ENCODE results near the gene TJAP1.
A peak's percentile ranks its signal among the peaks of the same experiment; 100 is the strongest.

The TJAP1 gene

DNA sequence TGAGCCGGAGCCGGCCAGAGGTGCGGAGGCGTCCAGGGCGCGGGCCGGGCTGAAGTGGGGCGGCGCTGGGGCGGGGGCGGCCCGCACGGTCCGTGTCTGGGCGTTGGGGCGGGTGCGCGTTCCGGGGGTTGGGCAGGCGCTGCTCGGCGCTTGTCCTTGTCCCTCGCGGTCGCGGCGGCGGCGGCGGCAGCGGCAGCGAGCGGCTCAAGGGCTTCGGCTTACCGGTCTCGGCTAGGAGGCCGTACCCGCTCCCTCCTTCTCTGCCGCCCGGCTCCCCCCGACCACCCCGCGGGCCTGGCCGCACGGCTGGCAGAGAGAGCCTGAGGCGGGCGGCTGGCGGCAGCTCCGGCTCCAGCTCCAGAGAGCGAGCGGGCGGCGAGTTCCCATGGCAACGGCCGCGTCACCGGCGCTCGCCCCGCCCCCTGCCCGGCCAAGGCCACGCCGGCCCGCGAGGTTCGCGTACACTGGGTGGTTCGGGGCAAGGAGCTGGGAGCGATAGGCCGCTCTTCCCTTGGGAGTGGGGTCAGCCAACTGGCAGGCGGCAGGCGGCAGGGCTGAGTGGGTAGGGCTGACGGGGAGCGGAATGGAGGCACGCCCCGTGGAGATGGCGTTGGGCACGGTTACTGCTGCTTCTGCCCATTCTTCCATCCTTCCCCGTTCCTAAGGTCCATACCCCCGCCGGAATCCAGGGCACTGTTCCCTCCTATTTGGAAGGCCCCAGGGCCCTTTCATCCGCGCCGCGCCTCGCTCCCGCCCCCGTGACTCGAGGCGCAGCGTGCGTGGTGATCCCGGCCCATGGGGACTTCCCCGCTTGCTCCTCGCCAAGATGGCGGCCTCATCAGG lies 32.8 kb downstream of the TJAP1 start, which contains the start of gene LRRC73:
TSS of gene LRRC73 (minus strand) at position 363 of the 843 bp plus-strand sequence. CDS start 561 bp downstream, outside the sequence.
- no peak within 1 kb of the TSS for H3K27ac ChIP-seq (replicated peaks)

DNA sequence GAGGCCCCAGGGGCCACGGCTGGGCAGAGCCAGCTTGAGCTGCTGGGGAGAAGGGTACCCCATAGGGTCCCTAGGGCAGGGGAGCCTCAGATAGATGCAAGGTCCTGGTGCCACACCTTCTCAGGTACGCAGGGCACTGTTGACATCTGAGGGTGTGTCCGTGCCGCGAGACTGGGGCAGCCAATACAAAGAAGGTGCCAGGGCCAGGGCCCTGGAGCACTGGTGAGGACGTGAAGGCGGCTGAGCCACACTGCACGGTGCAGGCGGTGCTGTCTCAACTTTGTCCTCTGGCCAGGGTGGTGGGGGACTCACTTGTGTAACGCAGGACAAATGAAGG lies 33.4 kb downstream of the TJAP1 start:
- H3K27ac ChIP-seq (replicated peaks) = no peak overlapping the region
- H3K4me3 ChIP-seq (replicated peaks; ENCODE audit: insufficient read depth, low read length) = no peak overlapping the region
- TF ChIP-seq, protein P1, sequence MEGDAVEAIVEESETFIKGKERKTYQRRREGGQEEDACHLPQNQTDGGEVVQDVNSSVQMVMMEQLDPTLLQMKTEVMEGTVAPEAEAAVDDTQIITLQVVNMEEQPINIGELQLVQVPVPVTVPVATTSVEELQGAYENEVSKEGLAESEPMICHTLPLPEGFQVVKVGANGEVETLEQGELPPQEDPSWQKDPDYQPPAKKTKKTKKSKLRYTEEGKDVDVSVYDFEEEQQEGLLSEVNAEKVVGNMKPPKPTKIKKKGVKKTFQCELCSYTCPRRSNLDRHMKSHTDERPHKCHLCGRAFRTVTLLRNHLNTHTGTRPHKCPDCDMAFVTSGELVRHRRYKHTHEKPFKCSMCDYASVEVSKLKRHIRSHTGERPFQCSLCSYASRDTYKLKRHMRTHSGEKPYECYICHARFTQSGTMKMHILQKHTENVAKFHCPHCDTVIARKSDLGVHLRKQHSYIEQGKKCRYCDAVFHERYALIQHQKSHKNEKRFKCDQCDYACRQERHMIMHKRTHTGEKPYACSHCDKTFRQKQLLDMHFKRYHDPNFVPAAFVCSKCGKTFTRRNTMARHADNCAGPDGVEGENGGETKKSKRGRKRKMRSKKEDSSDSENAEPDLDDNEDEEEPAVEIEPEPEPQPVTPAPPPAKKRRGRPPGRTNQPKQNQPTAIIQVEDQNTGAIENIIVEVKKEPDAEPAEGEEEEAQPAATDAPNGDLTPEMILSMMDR (IDR thresholded peaks at IDR 0.05; ENCODE audit: insufficient read depth, low read length) = no peak
- no peak for TF ChIP-seq POLR2AphosphoS5 (IDR thresholded peaks at IDR 0.05; ENCODE audit: low read depth)
- TF ChIP-seq, protein P2, sequence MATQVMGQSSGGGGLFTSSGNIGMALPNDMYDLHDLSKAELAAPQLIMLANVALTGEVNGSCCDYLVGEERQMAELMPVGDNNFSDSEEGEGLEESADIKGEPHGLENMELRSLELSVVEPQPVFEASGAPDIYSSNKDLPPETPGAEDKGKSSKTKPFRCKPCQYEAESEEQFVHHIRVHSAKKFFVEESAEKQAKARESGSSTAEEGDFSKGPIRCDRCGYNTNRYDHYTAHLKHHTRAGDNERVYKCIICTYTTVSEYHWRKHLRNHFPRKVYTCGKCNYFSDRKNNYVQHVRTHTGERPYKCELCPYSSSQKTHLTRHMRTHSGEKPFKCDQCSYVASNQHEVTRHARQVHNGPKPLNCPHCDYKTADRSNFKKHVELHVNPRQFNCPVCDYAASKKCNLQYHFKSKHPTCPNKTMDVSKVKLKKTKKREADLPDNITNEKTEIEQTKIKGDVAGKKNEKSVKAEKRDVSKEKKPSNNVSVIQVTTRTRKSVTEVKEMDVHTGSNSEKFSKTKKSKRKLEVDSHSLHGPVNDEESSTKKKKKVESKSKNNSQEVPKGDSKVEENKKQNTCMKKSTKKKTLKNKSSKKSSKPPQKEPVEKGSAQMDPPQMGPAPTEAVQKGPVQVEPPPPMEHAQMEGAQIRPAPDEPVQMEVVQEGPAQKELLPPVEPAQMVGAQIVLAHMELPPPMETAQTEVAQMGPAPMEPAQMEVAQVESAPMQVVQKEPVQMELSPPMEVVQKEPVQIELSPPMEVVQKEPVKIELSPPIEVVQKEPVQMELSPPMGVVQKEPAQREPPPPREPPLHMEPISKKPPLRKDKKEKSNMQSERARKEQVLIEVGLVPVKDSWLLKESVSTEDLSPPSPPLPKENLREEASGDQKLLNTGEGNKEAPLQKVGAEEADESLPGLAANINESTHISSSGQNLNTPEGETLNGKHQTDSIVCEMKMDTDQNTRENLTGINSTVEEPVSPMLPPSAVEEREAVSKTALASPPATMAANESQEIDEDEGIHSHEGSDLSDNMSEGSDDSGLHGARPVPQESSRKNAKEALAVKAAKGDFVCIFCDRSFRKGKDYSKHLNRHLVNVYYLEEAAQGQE (IDR thresholded peaks at IDR 0.05; ENCODE audit: insufficient replicate concordance, low read depth) = no peak
- no peak for TF ChIP-seq GABPA (IDR thresholded peaks at IDR 0.05; ENCODE audit: low read depth)
- no peak for TF ChIP-seq SPI1 (IDR thresholded peaks at IDR 0.05; ENCODE audit: borderline replicate concordance, low read depth)
- DNase-seq (ENCODE audit: low read depth in 1 of 2, low spot score in 1 of 2) = no peak
- peaks cover 3% of the 10 kb centered on the region for H3K27me3 ChIP-seq (ENCODE audit: insufficient read depth, poor library complexity, severe bottlenecking)

More for the DNA sequence above, 32.8 kb downstream of the TJAP1 start, which contains the start of gene LRRC73:
- peak in 1 of 2 experiments; percentile 56 for DNase-seq (ENCODE audit: low read depth in 1 of 2, low spot score in 1 of 2)
- TF ChIP-seq POLR2AphosphoS5 (IDR thresholded peaks at IDR 0.05; ENCODE audit: low read depth) = peak; percentile 34; the same call in 1 of the 2 replicates
- no peak for TF ChIP-seq SPI1 (IDR thresholded peaks at IDR 0.05; ENCODE audit: borderline replicate concordance, low read depth)
- TF ChIP-seq, protein P2 (IDR thresholded peaks at IDR 0.05; ENCODE audit: insufficient replicate concordance, low read depth) = no peak
- Histone ChIP-seq H3K4me3 (replicated peaks; ENCODE audit: insufficient read depth, low read length) (peak within 1 kb of the TSS; percentile 51), H3K27me3 (ENCODE audit: insufficient read depth, poor library complexity, severe bottlenecking) (peaks cover 3% of the 10 kb centered on the region)

DNA sequence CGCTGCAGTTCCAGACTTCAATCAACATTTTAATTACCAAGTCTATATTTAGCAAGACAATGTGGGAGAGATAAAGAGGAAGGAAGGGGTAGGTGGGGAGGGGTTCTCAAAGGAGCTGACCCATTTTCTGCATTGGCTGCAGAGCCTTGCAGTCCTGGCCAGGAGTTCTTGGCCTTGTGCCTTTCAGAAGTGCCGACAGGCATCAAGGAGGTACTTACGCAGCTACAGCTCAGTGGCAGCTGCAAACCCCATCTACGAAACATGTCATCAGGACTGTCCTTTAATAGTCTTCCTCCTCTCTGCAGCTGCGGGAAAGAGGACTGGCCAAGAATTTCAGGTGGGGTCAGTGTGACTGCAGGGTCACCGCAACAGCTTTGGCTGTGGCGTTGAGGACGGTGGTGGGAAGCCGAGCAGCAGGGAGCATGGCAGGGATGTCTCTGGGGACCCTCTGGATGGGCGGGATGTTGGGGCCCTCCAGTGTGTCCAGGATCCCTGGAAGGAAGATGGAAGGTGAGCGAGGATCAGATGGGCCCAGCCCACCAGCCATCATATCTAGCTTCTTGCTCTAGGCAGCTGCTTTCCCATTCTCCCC lies 34.5 kb downstream of the TJAP1 start:
- no peak overlapping the region for H3K27ac ChIP-seq (replicated peaks)

More for the DNA sequence above, 34.5 kb downstream of the TJAP1 start:
- no peak for DNase-seq (ENCODE audit: low read depth in 1 of 2, low spot score in 1 of 2)
- Histone ChIP-seq H3K27me3 (ENCODE audit: insufficient read depth, poor library complexity, severe bottlenecking) (peaks cover 3% of the 10 kb centered on the region), H3K4me3 (replicated peaks; ENCODE audit: insufficient read depth, low read length) (no peak overlapping the region)
- no peak for TF ChIP-seq GABPA (IDR thresholded peaks at IDR 0.05; ENCODE audit: low read depth)
- TF ChIP-seq POLR2AphosphoS5 (IDR thresholded peaks at IDR 0.05; ENCODE audit: low read depth) = no peak
- no peak for TF ChIP-seq SPI1 (IDR thresholded peaks at IDR 0.05; ENCODE audit: borderline replicate concordance, low read depth)
- TF ChIP-seq, protein P2 (IDR thresholded peaks at IDR 0.05; ENCODE audit: insufficient replicate concordance, low read depth) = no peak
- TF ChIP-seq, protein P1 (IDR thresholded peaks at IDR 0.05; ENCODE audit: insufficient read depth, low read length) = no peak

Measured in HL-60 (cell line).